A673 (cell line): Measurements from ENCODE around the gene PARP11.

Experiments
- EZH2 ChIP-seq: fragments of 200-600 bp; sonication (generic); IDR thresholded peaks from 2 replicates; pipeline ENCODE4 v1.6.1; 2017; ENCODE audit warnings: borderline replicate concordance, low read depth, mild to moderate bottlenecking, mixed read lengths, antibody characterized with exemption, low read length; ENCODE audit not compliant: poor library complexity, severe bottlenecking
- TF ChIP-seq, protein P1 (sequence below): fragments of 300-800, 200-600 bp; sonication (generic); conservative IDR thresholded peaks from 2 replicates; pipeline ENCODE4 v1.5.1; 2017; ENCODE audit warnings: low read depth, mild to moderate bottlenecking, antibody characterized with exemption, low read length, moderate library complexity, mixed read lengths

DNA sequence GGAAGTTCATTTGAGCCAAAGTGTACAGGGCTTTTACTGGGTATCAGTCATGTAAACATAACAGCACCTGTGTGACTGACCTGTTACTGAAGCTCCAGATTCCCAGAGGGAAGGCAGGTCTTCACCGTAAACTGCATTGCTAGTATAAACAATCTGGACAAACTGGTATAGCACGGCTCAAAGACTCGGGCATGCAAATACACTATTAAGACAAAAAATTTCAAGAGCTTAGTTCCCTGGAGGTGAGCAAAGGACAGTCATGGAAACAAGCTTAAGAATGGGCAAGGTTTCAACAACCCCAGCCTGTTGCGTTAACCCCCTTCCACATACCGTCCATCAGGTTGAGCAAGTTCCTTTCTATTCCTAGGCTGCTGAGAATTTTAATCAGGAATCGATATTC, 9.4 kb downstream of the PARP11 start:
- TF ChIP-seq EZH2 = no peak
- TF ChIP-seq, protein P1, sequence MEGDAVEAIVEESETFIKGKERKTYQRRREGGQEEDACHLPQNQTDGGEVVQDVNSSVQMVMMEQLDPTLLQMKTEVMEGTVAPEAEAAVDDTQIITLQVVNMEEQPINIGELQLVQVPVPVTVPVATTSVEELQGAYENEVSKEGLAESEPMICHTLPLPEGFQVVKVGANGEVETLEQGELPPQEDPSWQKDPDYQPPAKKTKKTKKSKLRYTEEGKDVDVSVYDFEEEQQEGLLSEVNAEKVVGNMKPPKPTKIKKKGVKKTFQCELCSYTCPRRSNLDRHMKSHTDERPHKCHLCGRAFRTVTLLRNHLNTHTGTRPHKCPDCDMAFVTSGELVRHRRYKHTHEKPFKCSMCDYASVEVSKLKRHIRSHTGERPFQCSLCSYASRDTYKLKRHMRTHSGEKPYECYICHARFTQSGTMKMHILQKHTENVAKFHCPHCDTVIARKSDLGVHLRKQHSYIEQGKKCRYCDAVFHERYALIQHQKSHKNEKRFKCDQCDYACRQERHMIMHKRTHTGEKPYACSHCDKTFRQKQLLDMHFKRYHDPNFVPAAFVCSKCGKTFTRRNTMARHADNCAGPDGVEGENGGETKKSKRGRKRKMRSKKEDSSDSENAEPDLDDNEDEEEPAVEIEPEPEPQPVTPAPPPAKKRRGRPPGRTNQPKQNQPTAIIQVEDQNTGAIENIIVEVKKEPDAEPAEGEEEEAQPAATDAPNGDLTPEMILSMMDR = no peak
